GM18907 (cell line): Measurements from ENCODE around the gene HSPB7.
"Not testable (repeated sequence)": the region's sequence is repeated elsewhere in the genome, so short reads cannot be mapped to it uniquely, and the experiment has no call there.

ENCODE experiments used
- ATAC-seq: cut with Tn5 transposase; IDR thresholded peaks from one replicate; pipeline ENCODE4 v1.9.1; 2021; ENCODE audit warnings: mild to moderate bottlenecking, moderate library complexity; ENCODE audit not compliant: unreplicated experiment

Gene HSPB7

DNA sequence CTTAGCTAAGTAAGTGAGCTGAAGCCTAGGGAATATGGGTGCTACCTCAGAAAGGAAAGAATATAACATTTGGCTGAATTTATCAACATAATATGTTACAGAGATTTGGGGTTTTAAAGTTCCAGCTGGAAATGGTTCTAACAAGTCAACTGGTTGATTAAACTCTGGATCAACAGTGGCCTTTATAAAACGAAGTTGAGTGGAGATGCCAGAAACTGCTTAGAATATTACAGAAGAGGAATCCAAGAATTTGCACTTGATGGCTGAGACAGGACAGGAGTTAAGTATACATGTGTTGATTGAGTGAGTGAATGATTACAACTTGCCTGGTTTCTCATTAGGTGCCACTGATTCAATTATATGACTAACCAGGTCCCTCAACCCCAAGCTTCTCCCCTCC lies 34.6 kb downstream of the HSPB7 start:
- ATAC-seq: no peak

DNA sequence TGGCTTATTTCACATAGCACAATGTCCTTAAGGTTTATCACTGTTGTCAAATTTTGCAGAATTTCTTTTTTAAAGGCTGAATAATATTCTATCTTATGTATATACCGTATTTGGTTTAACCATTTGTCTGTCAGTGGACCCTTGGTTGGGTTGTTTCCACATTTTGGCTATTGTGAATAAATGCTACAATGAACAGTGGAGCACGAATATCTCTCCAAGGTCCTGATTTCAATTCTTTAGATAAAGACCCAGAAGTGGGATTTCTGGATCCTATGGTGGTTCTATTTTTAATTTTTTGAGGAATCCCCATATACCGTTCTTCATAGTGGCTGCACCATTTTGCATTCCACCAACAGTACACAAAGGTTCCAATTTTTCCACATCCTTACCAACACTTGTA lies 36.2 kb downstream of the HSPB7 start:
- ATAC-seq: no peak

DNA sequence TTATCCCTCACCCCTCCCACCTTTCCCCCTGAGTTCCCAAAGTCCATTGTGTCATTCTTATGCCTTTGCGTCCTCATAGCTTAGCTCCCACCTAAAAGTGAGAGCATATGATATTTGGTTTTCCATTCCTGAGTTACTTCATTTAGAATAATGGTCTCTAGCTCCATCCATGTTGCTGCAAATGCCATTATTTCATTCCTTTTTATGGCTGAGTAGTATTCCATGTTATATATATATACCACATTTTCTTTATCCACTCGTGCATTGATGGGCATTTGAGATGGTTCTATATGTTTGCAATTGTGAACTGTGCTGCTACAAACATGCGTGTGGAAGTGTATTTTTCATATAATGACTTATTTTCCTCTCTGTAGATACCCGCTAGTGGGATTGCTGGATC lies 39.9 kb downstream of the HSPB7 start:
- not testable (repeated sequence) for ATAC-seq

DNA sequence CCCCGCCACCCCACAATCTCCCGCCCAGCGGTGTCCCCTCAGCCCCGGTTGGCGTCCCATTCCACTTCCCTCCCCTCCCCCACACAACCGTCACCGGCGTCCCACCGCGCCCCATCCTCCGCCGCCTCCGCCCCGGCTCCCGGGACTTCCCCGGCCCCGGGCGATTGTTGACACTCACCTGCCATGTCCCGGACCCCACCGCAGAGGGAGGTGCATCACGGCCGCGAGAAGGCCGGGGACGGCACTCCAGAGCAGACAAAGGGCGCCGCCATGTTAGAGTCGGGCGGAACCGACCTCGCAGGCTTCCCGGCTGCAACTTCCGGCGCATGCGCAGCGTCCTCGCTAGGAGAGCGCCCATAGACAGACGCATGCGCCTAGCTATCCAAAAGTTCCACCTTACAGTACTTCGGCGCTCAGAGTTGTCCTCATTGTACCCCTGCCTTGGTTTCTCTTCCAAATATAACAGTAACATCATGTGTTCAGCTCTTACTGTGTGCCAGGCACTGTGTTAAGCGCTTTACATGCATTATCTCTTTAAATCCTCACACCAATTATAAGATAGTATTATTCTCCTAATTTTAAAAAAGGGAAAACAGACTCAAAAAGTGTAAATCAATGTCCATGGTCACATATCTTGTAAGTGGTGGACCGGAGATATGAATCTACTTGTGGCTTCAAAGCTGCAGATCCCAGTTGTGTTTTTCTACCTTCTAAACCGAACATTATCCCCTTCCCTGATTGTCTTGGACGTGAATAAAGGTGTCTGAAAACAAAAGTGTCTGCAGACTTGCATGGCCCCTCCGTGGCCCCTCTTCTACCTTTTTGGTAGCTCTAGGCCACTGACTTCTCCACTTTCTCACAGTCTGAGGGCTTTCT lies 41.8 kb downstream of the HSPB7 start, which contains the start of gene ZBTB17:
Gene ZBTB17, minus strand, starts transcription at position 297 of the 876 bp plus-strand sequence. CDS start 27,606 bp downstream, outside the sequence.
- peak; percentile 85 for ATAC-seq

- ATAC-seq: peak; percentile 56
Measured at GRCh38 chr1:15975358-15975804, 42.5 kb downstream of the HSPB7 start.

- ATAC-seq: no peak
Measured at GRCh38 chr1:15974855-15975254, 43.0 kb downstream of the HSPB7 start.

GRCh38 chr1:15973772-15974171 lies 44.1 kb downstream of the HSPB7 start:
- ATAC-seq: no peak

GRCh38 chr1:15972409-15972808 lies 45.4 kb downstream of the HSPB7 start:
- no peak for ATAC-seq

DNA sequence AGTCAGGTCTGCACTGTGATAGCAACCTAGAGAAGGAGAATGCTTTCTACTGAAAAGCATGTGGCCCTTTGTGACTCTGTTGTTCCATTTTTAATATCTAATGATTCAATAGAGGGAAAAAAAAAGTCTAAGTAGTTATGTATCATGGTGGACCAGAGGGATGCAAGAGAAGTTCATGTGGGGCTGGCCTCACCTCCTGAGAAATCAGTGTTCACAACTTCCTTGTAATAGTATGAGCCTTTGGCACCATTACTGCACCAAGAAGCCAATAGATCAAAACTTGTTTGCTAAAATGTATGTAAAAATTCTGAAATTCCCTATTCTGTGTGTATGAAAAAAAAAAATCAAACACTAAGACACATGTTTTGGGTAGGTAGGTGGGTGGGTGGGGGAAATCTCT lies 46.9 kb downstream of the HSPB7 start:
- ATAC-seq: no peak

DNA sequence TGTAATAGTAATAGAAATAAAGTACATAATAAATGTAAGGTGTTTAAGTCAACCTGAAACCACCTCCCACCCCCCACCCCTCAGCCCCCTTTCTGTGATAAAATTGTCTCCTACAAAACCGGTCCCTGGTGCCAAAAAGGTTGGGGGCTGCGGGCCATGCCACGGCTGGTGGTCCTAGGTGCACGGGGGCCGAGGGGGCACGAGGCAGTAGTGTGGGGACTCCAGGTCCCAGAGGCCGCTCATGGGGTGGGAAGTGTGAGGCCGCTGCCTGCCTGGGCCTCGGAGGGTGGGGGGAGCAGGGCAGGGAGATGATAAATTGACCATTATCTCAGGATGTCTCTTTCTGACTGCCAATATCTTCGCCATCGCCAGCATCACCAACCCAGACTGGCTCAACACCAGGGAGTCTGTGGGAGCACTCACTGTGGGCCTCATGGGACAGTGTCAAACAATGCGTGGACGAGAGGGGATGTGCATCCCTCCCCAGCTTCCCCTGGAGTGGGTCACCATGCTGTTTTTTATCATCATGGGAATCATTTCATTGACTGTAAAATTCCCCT lies 48.4 kb downstream of the HSPB7 start:
- ATAC-seq: no peak

DNA sequence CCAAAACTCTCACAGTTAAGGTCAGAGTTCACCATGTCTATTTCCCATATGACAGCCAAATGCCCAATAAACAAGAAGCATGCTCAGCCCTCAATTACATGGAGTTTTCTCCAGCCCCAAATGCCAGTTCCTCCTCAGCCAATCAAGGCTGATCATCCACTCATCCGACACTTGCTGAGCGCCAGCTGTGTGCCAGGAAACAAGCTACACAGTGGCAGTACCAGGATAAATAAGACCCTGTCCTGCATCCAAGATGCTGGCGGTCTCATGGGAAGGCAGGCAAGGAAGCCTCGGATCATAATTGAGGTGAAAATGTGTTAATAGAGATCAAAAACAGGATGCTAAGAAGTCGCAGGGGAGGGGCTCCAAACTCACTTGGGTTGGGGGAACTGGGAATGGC lies 49.7 kb downstream of the HSPB7 start:
- ATAC-seq: no peak

DNA sequence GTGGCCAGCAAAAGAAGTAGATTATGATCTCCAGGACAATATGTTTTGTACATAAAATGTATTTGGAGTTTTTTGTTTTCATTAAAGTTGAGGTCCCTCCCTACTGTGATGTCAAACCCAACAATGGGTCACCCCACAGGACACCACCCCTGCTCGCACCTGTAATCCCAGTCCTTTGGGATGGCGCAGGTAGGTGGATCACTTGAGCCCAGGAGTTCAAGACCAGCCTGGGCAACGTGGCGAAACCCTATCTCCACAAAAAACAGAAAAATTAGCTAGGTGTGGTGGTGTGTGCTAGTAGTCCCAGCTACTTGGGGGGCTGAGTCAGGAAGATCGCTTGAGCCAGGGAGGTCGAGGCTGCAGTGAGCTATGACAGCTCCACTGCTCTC lies 50.9 kb downstream of the HSPB7 start:
- no peak for ATAC-seq

- peak; percentile 77 for ATAC-seq
Measured at GRCh38 chr1:15966081-15966955, 51.5 kb downstream of the HSPB7 start.

DNA sequence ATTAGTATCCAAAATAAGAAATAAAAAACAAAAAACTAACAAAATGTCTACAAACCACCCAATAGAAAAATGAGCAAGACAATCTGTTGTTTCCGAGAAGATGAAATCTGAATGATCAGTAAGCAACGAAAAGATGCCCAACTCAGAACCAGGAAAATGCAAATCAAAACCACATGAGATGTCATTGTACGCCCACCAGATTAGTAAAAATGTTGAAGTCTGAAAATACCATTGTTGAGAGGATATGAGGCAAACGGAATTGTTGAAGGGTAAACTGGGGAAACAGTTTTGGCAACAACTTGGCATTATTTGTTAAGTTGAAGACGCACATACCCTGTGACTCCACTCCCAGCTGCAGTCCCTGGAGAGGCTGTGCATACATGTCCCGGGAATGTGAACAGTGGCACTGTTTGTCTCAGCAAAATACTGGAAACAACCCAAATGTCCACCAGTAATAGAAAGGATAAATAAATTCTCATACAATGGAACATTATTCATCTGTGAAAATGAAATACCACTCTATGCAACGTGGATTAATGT lies 52.5 kb downstream of the HSPB7 start:
- no peak for ATAC-seq
